Naive thymus-derived CD8-positive, alpha-beta T cell (primary cell): ENCODE data around the gene CDC42BPB. TPM values are rescaled to one million over a fixed set of nuclear protein-coding genes. Genes with fewer than 3 reads are reported as not detected.

ENCODE experiments used
- ATAC-seq, 2 donors: fragments of 150-1000 bp; cut with Tn5 transposase in 1 of 2; sonication (Bioruptor Pico), chemical (Tn5 transposase) in 1 of 2; 1 replicate in 1 of 2; 2 replicates in 1 of 2; pipeline ENCODE4 v1.10.0; 2021; ENCODE audit warnings: mild to moderate bottlenecking in 2 of 2, moderate library complexity in 2 of 2
- POLR2A ChIA-PET: fragments of 350-600 bp; sonication (Branson Sonifier 250); formaldehyde crosslinking; loops from one replicate; lab custom pipeline; 2021; ENCODE audit warnings: antibody characterized with exemption; lab: Charles Lee
- DNase-seq, 10 donors: peaks; one replicate each; pipeline versions ENCODE4 v3.0.0 to v3.0.0-alpha.2; 2020 to 2022
- H3K27ac Mint-ChIP-seq, 10 donors: one replicate each; pipeline ENCODE4 v1.8.0; 2020 to 2022; ENCODE audit warnings: mild to moderate bottlenecking in 10 of 10, mixed read lengths in 10 of 10, moderate library complexity in 4 of 10, inconsistent platforms in 1 of 10
- H3K27me3 Mint-ChIP-seq, 5 donors: one replicate each; pipeline ENCODE4 v1.8.0; 2021 to 2022; ENCODE audit warnings: mixed read lengths in 5 of 5
- H3K36me3 Mint-ChIP-seq, 3 donors: one replicate each; pipeline ENCODE4 v1.8.0; 2020 to 2022; ENCODE audit warnings: mixed read lengths in 3 of 3, mild to moderate bottlenecking in 2 of 3, inconsistent platforms in 1 of 3
- H3K4me1 Mint-ChIP-seq, 4 donors: one replicate each; pipeline ENCODE4 v1.8.0; 2021 to 2022; ENCODE audit warnings: mixed read lengths in 4 of 4
- H3K4me3 Mint-ChIP-seq, 10 donors: one replicate each; pipeline ENCODE4 v1.8.0; 2020 to 2022; ENCODE audit warnings: mild to moderate bottlenecking in 10 of 10, mixed read lengths in 10 of 10, moderate library complexity in 6 of 10, inconsistent platforms in 1 of 10
- H3K9me3 Mint-ChIP-seq, 9 donors: one replicate each; pipeline ENCODE4 v1.8.0; 2020 to 2022; ENCODE audit warnings: mixed read lengths in 9 of 9, mild to moderate bottlenecking in 3 of 9, inconsistent platforms in 1 of 9, moderate library complexity in 1 of 9
- polyA plus RNA-seq, 3 donors: library from polyadenylated mRNA; unstranded; fragments of 300-500 nt; fragmentation: Illumina TruSeq; gene quantifications; one replicate each; pipeline ENCODE4 v1.2.3, GENCODE V29; 2021
- total RNA-seq, 8 experiments: library from RNA in 2 of 8; stranded (reverse) in 2 of 8; gene quantifications; one replicate each; pipeline ENCODE4 v1.2.3 and lab custom pipeline; 2021 to 2026

The CDC42BPB gene
- total RNA-seq: 1 to 10 TPM; 6.2 to 6.3 TPM
- under 1 TPM; 0.20 to 0.73 (median 0.63) TPM for polyA plus RNA-seq
- 2.5 to 22.1 (median 10.9) reads per million in 6 experiments for total RNA-seq (lab: John Stamatoyannopoulos, UW)

GRCh38 chr14:103057372-103058163 lies at the start of gene CDC42BPB:
CDC42BPB (minus strand) TSS chr14:103057549; CDS start chr14:103057173, 376 bp downstream.
- Mint-ChIP-seq H3K4me3 (peak within 1 kb of the TSS; percentile 61 to 90 (median 73)), H3K9me3 (no peaks in the 10 kb centered on the region), H3K4me1 (peaks cover 0 to 21% (median 17%) of the 10 kb centered on the region in 4 donors), H3K27ac (peak within 1 kb of the TSS in 3 of 10 donors; percentile 8 to 59 (median 56)), H3K27me3 (peaks cover 3 to 26% (median 19%) of the 10 kb centered on the region in 5 donors), H3K36me3 (no peaks in the 10 kb centered on the region)
- ATAC-seq: peak; percentile 90
- DNase-seq: peak; percentile 28 to 72 (median 54)
- POLR2A ChIA-PET: no interaction called here

DNA sequence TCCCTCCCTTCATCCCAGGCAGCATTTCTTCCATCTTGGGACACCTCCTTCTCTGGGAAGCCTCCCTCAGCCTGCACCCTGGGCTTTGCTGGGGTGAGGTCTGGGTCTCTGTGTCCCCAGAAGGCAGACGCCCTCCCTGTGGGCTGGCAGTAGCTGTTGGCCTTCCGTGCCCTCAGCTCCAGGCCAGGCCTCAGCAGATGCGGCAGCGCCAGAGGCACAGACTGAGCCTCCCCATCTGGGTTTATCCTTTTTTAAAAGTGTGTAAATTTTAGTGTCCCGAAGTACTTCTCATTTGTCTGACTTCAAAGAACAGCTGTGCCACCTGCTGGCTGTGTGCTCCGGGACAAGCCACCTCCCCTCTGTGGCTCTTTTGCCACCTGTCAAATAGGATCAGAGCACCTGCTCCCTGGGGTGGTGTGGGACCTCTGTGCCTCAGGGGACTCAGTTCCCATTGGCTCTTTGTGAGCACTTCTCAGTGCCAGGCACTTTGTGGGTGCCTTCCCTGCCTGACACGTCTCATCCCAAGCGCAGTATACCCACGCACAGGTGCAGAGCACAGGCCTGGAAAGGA lies 48.3 kb upstream of the CDC42BPB start:
- no peak for ATAC-seq
- POLR2A ChIA-PET: no interaction called here

DNA sequence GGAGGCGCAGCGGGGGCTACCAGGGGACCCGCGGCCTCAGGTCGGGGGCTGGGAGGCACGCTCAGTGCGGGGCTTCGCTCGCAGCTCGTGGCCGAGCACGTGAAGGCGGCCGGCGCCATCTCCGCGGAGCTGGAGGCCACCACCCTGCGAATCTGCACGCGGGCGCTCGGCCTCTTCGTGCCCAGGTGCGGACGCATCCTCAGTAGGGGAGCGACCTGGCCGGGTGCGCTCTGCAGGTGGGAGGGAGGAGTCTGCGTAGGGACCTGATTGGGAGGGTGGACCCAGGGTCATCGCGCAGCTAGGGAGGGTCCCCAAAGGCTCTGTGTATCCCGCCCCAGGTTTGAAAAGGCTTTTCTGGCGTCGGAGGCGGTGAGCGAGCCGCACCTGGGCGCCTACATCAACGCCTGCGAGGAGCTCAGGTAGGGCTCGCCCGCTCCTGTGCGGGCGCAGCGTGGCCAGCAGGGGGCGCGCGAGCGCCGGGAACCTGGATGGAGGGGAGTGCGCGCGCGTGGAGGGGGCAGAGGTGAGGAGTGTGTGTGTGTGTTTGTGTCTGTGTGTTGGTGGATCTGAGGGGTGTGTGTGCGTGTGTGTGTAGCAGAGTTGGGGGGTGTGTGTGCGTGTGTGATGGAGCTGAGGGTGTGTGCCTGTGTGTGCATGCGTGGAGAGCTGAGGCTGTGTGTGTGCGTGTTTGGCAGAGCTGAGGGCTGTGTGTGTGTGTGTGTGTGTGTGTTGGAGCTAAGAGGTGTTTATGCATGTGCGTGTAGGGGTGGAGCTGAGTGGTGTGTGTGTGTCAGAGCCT lies 47.5 kb upstream of the CDC42BPB start:
- peak overlapping the region in 5 of 10 donors; percentile 24 to 68 (median 49) for H3K4me3 Mint-ChIP-seq
- H3K36me3 Mint-ChIP-seq: no peaks in the 10 kb centered on the region
- no peaks in the 10 kb centered on the region for H3K9me3 Mint-ChIP-seq
- DNase-seq (peak; percentile 57 to 84 (median 75)), ATAC-seq (peak; percentile 95 to 99)
- H3K27ac Mint-ChIP-seq: peak overlapping the region in 3 of 10 donors; percentile 35 to 90 (median 48)
- POLR2A ChIA-PET: interaction anchor here (0.6 kb wide), 1 partner anchor 76 kb away, joined by 3 read pairs; no protein-coding TSS in a partner anchor
- H3K4me1 Mint-ChIP-seq: peaks cover 8 to 16% (median 11%) of the 10 kb centered on the region in 4 donors
- H3K27me3 Mint-ChIP-seq: peaks cover 7 to 45% (median 21%) of the 10 kb centered on the region in 5 donors

More for the DNA sequence above, 48.3 kb upstream of the CDC42BPB start:
- no peaks in the 10 kb centered on the region for H3K9me3 Mint-ChIP-seq
- H3K27ac Mint-ChIP-seq: peak overlapping the region in 2 of 10 donors; percentile 21 to 90
- DNase-seq: no peak
- H3K4me1 Mint-ChIP-seq: peaks cover 8 to 16% (median 11%) of the 10 kb centered on the region in 4 donors
- no peaks in the 10 kb centered on the region for H3K36me3 Mint-ChIP-seq
- peak overlapping the region in 1 of 10 donors; percentile 7 for H3K4me3 Mint-ChIP-seq
- peaks cover 7 to 49% (median 23%) of the 10 kb centered on the region in 5 donors for H3K27me3 Mint-ChIP-seq

- POLR2A ChIA-PET: no interaction called here
- no peak for DNase-seq
- Mint-ChIP-seq H3K4me1 (peaks cover 8 to 16% (median 11%) of the 10 kb centered on the region in 4 donors), H3K27me3 (peaks cover 7 to 44% (median 21%) of the 10 kb centered on the region in 5 donors), H3K4me3 (no peak overlapping the region), H3K9me3 (no peaks in the 10 kb centered on the region), H3K36me3 (no peaks in the 10 kb centered on the region), H3K27ac (no peak overlapping the region)
- ATAC-seq: no peak
Observed at GRCh38 chr14:103104389-103104653, 47.0 kb upstream of the CDC42BPB start.

- Mint-ChIP-seq H3K4me3 (peak overlapping the region in 4 of 10 donors; percentile 14 to 41 (median 34)), H3K36me3 (no peaks in the 10 kb centered on the region), H3K4me1 (peaks cover 8 to 16% (median 11%) of the 10 kb centered on the region in 4 donors), H3K27ac (no peak overlapping the region), H3K27me3 (peaks cover 7 to 44% (median 21%) of the 10 kb centered on the region in 5 donors), H3K9me3 (no peaks in the 10 kb centered on the region)
- DNase-seq (no peak), ATAC-seq (no peak)
- POLR2A ChIA-PET: no interaction called here
Observed at GRCh38 chr14:103103461-103104388, 46.4 kb upstream of the CDC42BPB start.

DNA sequence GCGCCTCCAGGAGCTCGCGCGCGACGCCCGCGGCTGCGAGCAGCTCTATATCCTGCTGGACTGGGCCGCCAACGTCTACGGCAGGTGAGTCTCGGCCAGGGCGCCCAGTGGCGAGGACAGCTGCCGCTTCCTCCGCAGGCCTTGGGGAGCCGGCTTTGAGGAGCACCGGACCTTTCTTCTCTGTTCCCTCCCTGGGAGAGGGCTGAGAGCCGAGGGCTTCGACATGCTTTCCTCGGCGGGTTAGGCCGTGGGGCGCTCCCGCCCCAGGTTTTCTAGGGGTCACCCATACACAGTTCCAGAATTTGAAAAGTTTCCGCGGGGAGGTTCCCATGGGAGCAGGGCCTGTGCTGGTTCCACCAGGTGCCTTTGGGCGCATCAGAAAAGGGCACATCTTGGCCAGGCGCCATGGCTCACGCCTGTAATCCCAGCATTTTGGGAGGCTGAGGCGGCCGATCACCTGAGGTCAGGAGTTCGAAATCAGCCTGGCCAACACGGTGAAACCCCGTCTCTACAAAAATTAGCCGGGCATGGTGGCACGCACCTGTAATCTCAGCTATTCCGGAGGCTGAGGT lies 45.4 kb upstream of the CDC42BPB start:
- ATAC-seq: no peak
- no peak for DNase-seq
- Mint-ChIP-seq H3K9me3 (no peaks in the 10 kb centered on the region), H3K4me3 (no peak overlapping the region), H3K36me3 (no peaks in the 10 kb centered on the region), H3K27me3 (peaks cover 7 to 49% (median 21%) of the 10 kb centered on the region in 5 donors), H3K4me1 (peaks cover 8 to 16% (median 11%) of the 10 kb centered on the region in 4 donors), H3K27ac (no peak overlapping the region)
- POLR2A ChIA-PET: no interaction called here

- no peak overlapping the region for H3K4me3 Mint-ChIP-seq
- POLR2A ChIA-PET: no interaction called here
- no peak for ATAC-seq
- H3K27ac Mint-ChIP-seq: no peak overlapping the region
- H3K9me3 Mint-ChIP-seq: no peaks in the 10 kb centered on the region
- H3K36me3 Mint-ChIP-seq: no peaks in the 10 kb centered on the region
- no peak for DNase-seq
- peaks cover 8 to 16% (median 11%) of the 10 kb centered on the region in 4 donors for H3K4me1 Mint-ChIP-seq
- peaks cover 7 to 52% (median 24%) of the 10 kb centered on the region in 5 donors for H3K27me3 Mint-ChIP-seq
Observed at GRCh38 chr14:103101963-103102688, 44.8 kb upstream of the CDC42BPB start.

- no peak for DNase-seq
- Mint-ChIP-seq H3K4me3 (peak overlapping the region in 2 of 10 donors; percentile 18 to 19), H3K27ac (peak overlapping the region in 1 of 10 donors; percentile 29), H3K9me3 (no peaks in the 10 kb centered on the region), H3K4me1 (peaks cover 8 to 16% (median 11%) of the 10 kb centered on the region in 4 donors), H3K36me3 (no peaks in the 10 kb centered on the region), H3K27me3 (peaks cover 7 to 55% (median 26%) of the 10 kb centered on the region in 5 donors)
- POLR2A ChIA-PET: no interaction called here
- no peak for ATAC-seq
Observed at GRCh38 chr14:103101257-103101962, 44.1 kb upstream of the CDC42BPB start.

DNA sequence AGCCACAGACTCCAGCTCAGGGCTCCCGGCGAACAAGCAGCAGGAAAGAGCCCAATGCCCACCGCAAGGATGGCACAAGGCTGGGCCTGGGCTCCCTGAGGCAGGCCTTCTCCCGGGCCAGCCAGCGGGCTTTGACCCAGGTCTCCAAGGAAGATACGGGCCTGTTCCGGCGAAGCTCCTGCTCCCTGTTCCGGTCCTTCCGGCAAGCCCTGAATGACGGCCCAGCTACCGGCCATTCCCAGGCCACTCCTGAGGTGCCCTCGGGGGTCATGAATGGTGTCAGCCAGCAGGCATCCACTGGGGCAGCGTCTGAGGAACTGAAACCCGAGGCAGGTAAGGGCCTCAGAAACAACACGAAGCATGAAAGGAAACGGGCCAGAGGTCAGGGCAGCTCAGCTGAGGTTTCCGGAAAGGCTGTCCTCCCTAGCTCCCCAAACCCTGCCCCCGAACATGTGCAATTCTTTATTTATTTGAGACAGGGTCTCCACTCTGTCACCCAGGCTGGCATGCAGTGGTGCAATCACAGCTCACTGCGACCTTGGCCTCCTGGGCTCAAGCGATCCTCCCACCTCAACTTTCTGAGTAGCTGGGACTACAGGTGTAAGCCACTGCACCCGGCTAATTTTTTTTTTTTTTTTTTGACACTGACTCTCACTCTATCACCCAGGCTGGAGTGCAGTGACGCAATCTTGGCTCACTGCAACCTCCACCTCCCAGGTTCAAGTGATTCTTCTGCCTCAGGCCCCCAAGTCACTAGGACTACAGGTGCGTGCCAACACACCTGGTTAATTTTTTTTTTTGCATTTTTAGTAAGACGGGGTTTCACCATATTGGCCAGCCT lies 43.2 kb upstream of the CDC42BPB start:
- DNase-seq (no peak), ATAC-seq (no peak)
- POLR2A ChIA-PET: no interaction called here
- no peaks in the 10 kb centered on the region for H3K9me3 Mint-ChIP-seq
- no peak overlapping the region for H3K27ac Mint-ChIP-seq
- peaks cover 8 to 16% (median 9%) of the 10 kb centered on the region in 4 donors for H3K4me1 Mint-ChIP-seq
- no peaks in the 10 kb centered on the region for H3K36me3 Mint-ChIP-seq
- H3K4me3 Mint-ChIP-seq: no peak overlapping the region
- peaks cover 7 to 51% (median 26%) of the 10 kb centered on the region in 5 donors for H3K27me3 Mint-ChIP-seq

DNA sequence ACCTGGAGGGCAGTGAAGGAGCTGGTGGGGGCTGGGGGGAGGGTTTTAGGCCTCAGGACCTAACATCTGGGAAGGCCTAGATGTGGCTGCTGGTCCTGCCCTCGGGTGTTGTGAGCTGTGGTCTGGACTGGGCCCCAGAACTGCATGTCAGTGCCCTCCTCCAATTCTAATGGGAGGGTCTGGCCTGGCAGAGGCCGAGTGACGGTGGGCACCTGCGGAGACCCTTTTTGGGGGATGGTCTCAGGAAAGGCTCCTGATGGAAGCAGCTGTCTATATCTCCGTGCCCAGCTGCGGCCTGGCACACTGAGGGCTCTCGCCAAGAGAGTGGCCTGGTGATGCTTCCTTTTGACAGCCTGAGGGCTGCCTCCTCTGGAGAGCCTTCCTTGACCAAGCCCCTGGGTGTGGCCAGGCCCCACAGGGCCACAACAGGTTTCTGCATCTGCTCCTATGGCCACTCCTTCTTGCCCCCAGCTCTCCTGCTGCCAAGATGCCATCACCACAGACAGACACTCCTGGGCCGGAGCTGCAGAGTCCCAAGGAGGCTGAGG lies 42.5 kb upstream of the CDC42BPB start:
- H3K36me3 Mint-ChIP-seq: no peaks in the 10 kb centered on the region
- POLR2A ChIA-PET: no interaction called here
- H3K4me3 Mint-ChIP-seq: no peak overlapping the region
- no peak for ATAC-seq
- H3K4me1 Mint-ChIP-seq: peaks cover 2 to 11% (median 4%) of the 10 kb centered on the region in 4 donors
- peaks cover 7 to 44% (median 21%) of the 10 kb centered on the region in 5 donors for H3K27me3 Mint-ChIP-seq
- DNase-seq: no peak
- H3K9me3 Mint-ChIP-seq: no peaks in the 10 kb centered on the region
- no peak overlapping the region for H3K27ac Mint-ChIP-seq
